Left renal pelvis (tissue), 4 donors: Measurements from ENCODE around the gene ETFBKMT. TPM values are rescaled to one million over a fixed set of nuclear protein-coding genes. Genes with fewer than 3 reads are reported as not detected.
"Not testable (repeated sequence)": the region's sequence is repeated elsewhere in the genome, so short reads cannot be mapped to it uniquely, and the experiment has no call there.

Experiments
- DNase-seq, 4 donors: peaks; one replicate each; pipeline ENCODE4 v3.0.0-alpha.2; 2013; ENCODE audit warnings: low read depth in 4 of 4, low spot score in 3 of 4
- polyA plus RNA-seq, 4 donors: library from polyadenylated mRNA; unstranded; fragments of 120-200 nt; gene quantifications; one replicate each; pipeline ENCODE4 v1.2.1, GENCODE V29; 2013; ENCODE audit not compliant: insufficient read length in 4 of 4

ETFBKMT gene
- polyA plus RNA-seq, 4 donors: 3.1 to 6.4 (median 5.5) TPM

DNA sequence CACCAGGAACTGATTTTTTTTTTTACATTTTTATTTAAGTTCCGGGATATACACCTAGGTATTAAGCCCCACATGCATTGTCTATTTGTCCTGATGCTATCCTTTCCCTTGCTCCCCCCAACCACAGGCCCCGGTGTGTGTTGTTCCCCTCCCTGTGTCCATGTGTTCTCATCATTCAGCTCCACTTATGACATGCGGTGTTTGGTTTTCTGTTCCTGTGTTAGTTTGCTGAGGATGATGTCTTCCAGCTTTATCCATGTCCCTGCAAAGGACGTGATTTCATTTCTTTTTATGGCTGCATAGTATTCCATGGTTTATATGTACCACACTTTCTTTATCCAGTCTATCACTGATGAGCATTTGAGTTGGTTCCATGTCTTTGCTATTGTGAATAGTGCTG lies 57.5 kb downstream of the ETFBKMT start:
- DNase-seq: not testable (repeated sequence)

DNA sequence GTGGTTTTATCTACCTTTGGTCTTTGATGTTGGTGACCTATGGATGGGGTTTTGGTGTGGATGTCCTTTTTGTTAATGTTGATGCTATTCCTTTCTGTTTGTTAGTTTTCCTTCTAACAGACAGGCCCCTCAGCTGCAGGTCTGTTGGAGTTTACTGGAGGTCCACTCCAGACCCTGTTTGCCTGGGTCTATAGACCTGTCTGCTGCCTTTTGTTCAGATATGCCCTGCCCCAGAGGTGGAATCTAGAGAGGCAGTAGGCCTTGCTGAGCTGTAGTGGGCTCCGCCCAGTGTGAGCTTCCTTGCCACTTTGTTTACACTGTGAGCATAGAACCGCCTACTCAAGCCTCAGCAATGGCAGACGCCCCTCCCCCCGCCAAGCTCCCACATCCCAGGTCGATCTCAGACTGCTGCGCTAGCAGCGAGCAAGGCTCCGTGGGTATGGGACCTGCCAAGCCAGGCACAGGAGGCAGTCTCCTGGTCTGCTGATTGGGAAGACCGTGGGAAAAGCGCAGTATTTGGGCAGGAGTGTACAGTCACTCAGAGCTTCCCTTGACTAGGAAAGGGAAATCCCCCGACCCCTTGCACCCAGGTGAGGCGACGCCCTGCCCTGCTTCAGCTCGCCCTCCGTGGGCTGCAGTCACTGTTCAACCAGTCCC lies 59.2 kb downstream of the ETFBKMT start:
- not testable (repeated sequence) for DNase-seq

DNA sequence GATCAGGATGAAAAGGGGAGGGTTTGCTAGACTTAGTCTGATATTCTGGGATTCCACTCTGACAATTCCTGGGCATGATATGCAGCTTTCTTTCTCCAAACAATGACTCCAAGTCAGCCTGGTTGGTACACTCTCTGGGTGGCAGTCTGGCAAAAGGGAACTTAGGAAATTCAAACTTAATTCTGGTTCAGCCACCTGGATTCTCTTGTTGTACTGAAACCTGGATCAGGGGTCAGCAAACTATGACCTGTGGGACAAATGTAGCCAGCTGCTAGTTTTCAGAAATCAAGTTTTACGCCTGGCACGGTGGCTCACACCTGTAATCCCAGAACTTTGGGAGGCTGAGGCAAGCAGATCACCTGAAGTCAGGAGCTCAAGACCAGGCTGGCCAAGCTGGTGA lies 63.1 kb downstream of the ETFBKMT start:
- DNase-seq: no peak

Other genes starting within 250 kb of the ETFBKMT start
- gene DENND5B, start 68.6 kb upstream of the ETFBKMT start, polyA plus RNA-seq: 10 to 100 TPM; 26.3 to 32.7 (median 29.8) TPM
- gene AMN1, start 69.3 kb downstream of the ETFBKMT start, polyA plus RNA-seq: 10 to 100 TPM; 17.8 to 26.1 (median 22.4) TPM